GM23248 (cell line): ENCODE results near the gene S100PBP. TPM values are rescaled to one million over a fixed set of nuclear protein-coding genes. Genes with fewer than 3 reads are reported as not detected.

Experiments
- DNase-seq: peaks from one replicate; pipeline ENCODE4 v3.0.0-alpha.2; 2015
- H2AFZ ChIP-seq: fragments of 200-600 bp; sonication (generic); 2 replicates; pipeline ENCODE4 v1.6.1; 2016; ENCODE audit warnings: antibody characterized with exemption
- H3F3A ChIP-seq: fragments of 200-600 bp; sonication (generic); 2 replicates; pipeline ENCODE4 v1.6.1; 2016; ENCODE audit warnings: mild to moderate bottlenecking, antibody characterized with exemption, mixed run types; ENCODE audit not compliant: insufficient read depth
- H3K27ac ChIP-seq: fragments of 200-600 bp; sonication (generic); 2 replicates; pipeline ENCODE4 v1.5.1; 2016; ENCODE audit warnings: mild to moderate bottlenecking
- H3K27me3 ChIP-seq: fragments of 200-600 bp; sonication (generic); replicated peaks from 2 replicates; pipeline ENCODE4 v1.6.1; 2016; ENCODE audit warnings: mild to moderate bottlenecking; ENCODE audit not compliant: insufficient read depth
- H3K36me3 ChIP-seq: fragments of 200-600 bp; sonication (generic); 2 replicates; pipeline ENCODE4 v1.6.1; 2016; ENCODE audit warnings: low read depth, mild to moderate bottlenecking
- H3K4me1 ChIP-seq: fragments of 200-600 bp; sonication (generic); 2 replicates; pipeline ENCODE4 v1.6.1; 2016; ENCODE audit warnings: mild to moderate bottlenecking; ENCODE audit not compliant: insufficient read depth
- H3K4me2 ChIP-seq: fragments of 200-600 bp; sonication (generic); one replicate; pipeline ENCODE4 v1.6.1; 2016; ENCODE audit warnings: mild to moderate bottlenecking; ENCODE audit not compliant: unreplicated experiment
- H3K4me3 ChIP-seq: fragments of 200-600 bp; sonication (generic); 2 replicates; pipeline ENCODE4 v1.5.1; 2016; ENCODE audit warnings: mild to moderate bottlenecking
- H3K79me2 ChIP-seq: fragments of 200-600 bp; sonication (generic); 2 replicates; pipeline ENCODE4 v1.6.1; 2016; ENCODE audit warnings: mild to moderate bottlenecking; ENCODE audit not compliant: insufficient read depth
- H3K9ac ChIP-seq: fragments of 200-600 bp; sonication (generic); 2 replicates; pipeline ENCODE4 v1.6.1; 2016; ENCODE audit warnings: mild to moderate bottlenecking
- H3K9me2 ChIP-seq: fragments of 200-600 bp; sonication (generic); 2 replicates; pipeline ENCODE4 v1.6.1; 2016; ENCODE audit warnings: mixed run types, mild to moderate bottlenecking, moderate library complexity; ENCODE audit not compliant: insufficient read depth
- H3K9me3 ChIP-seq: fragments of 200-600 bp; sonication (generic); one replicate; pipeline ENCODE4 v1.6.1; 2017; ENCODE audit warnings: low read depth
- H4K20me1 ChIP-seq: fragments of 200-600 bp; sonication (generic); 2 replicates; pipeline ENCODE4 v1.6.0; 2016; ENCODE audit not compliant: insufficient read depth
- EZH2 ChIP-seq: fragments of 200-600 bp; sonication (generic); IDR thresholded peaks from 2 replicates; pipeline ENCODE4 v1.6.1; 2018; ENCODE audit warnings: antibody characterized with exemption, mild to moderate bottlenecking; ENCODE audit not compliant: insufficient read depth, poor library complexity, severe bottlenecking
- EZH2phosphoT487 ChIP-seq: fragments of 200-600 bp; sonication (generic); IDR thresholded peaks from 2 replicates; pipeline ENCODE4 v1.6.1; 2018; ENCODE audit warnings: antibody characterized with exemption, moderate library complexity, mild to moderate bottlenecking, low read depth; ENCODE audit not compliant: insufficient read depth
- WGBS, 2 experiments: methylation state at CpG; one replicate each; pipeline ENCODE4 v1.1.6; 2015 to 2017; ENCODE audit warnings: low lambda C conversion rate in 2 of 2, low coverage in 1 of 2; ENCODE audit errors: missing lambda C conversion rate in 2 of 2; 5-methylcytosine and 5-hydroxymethylcytosine counted together
- in situ Hi-C: fragments of 300-500 bp; cut with MboI; formaldehyde crosslinking; loops from 2 replicates; pipeline ENCODE4 v1.15.0; 2020
- polyA plus RNA-seq: library from polyadenylated mRNA; unstranded; fragments of >200 nt; fragmentation: Nextera tagmentation; extraction: Ambion mirVana; gene quantifications from 2 replicates; pipeline ENCODE4 v1.2.1, GENCODE V29; 2016
- total RNA-seq: library from RNA; depleted of rRNA; stranded (reverse); fragments of >200 nt; shearing (Covaris generic); gene quantifications from 2 replicates; pipeline ENCODE4 v1.2.3, GENCODE V29; 2014

The S100PBP gene
- total and polyA plus RNA-seq, 2 experiments from 2014 or later: 15.7 to 25.2 TPM

- in situ Hi-C loops: no loop called here
- TF ChIP-seq EZH2phosphoT487 (no peak), EZH2 (no peak)
- H3K4me1 ChIP-seq: no peaks in the 10 kb centered on the region; the same call in 1 of the 2 replicates
These were observed 56.0 kb downstream of the S100PBP start for GRCh38 chr1:32873484-32873883.

GRCh38 chr1:32874860-32875752, 57.7 kb downstream of the S100PBP start:
- Histone ChIP-seq H3F3A (no peaks in the 10 kb centered on the region; the same call in 1 of the 2 replicates), H3K36me3 (no peaks in the 10 kb centered on the region), H3K9me2 (no peaks in the 10 kb centered on the region), H3K9me3 (no peaks in the 10 kb centered on the region), H3K9ac (no peak overlapping the region), H3K4me3 (no peak overlapping the region), H3K4me1 (no peaks in the 10 kb centered on the region; the same call in 1 of the 2 replicates), H4K20me1 (no peaks in the 10 kb centered on the region), H2AFZ (no peak overlapping the region), H3K4me2 (no peak overlapping the region), H3K27me3 (no peaks in the 10 kb centered on the region), H3K79me2 (no peaks in the 10 kb centered on the region), H3K27ac (no peak overlapping the region)
- WGBS, 2 experiments: 77 to 79% methylated on average over 5 of the region's 5 CpGs
- TF ChIP-seq EZH2phosphoT487 (no peak), EZH2 (no peak)
- DNase-seq: no peak
- in situ Hi-C loops: no loop called here

More at GRCh38 chr1:32873484-32873883, 56.0 kb downstream of the S100PBP start:
- no peak for DNase-seq
- H3K9me2 ChIP-seq: no peaks in the 10 kb centered on the region
- H3K79me2 ChIP-seq: no peaks in the 10 kb centered on the region
- no peaks in the 10 kb centered on the region for H3K9me3 ChIP-seq
- 63 to 66% methylated on average over 5 of the region's 5 CpGs for WGBS, 2 experiments
- no peak overlapping the region for H3K4me3 ChIP-seq
- no peak overlapping the region for H2AFZ ChIP-seq
- no peak overlapping the region for H3K9ac ChIP-seq
- no peaks in the 10 kb centered on the region for H3K27me3 ChIP-seq
- H3K27ac ChIP-seq: no peak overlapping the region
- H3F3A ChIP-seq: no peaks in the 10 kb centered on the region; the same call in 1 of the 2 replicates
- H4K20me1 ChIP-seq: no peaks in the 10 kb centered on the region
- no peaks in the 10 kb centered on the region for H3K36me3 ChIP-seq
- H3K4me2 ChIP-seq: no peak overlapping the region

GRCh38 chr1:32876341-32877210, 59.1 kb downstream of the S100PBP start:
- H3K4me2 ChIP-seq: no peak overlapping the region
- no peaks in the 10 kb centered on the region for H3K4me1 ChIP-seq
- H3K9me2 ChIP-seq: no peaks in the 10 kb centered on the region
- in situ Hi-C loops: no loop called here
- H3F3A ChIP-seq: no peaks in the 10 kb centered on the region; the same call in 1 of the 2 replicates
- H3K9ac ChIP-seq: no peak overlapping the region
- TF ChIP-seq EZH2phosphoT487 (no peak), EZH2 (no peak)
- no peak overlapping the region for H3K27ac ChIP-seq
- WGBS, 2 experiments: 32 to 36% methylated on average over 16 of the region's 16 CpGs
- no peaks in the 10 kb centered on the region for H3K27me3 ChIP-seq
- H2AFZ ChIP-seq: no peak overlapping the region
- H3K36me3 ChIP-seq: no peaks in the 10 kb centered on the region
- no peaks in the 10 kb centered on the region for H4K20me1 ChIP-seq
- H3K79me2 ChIP-seq: no peaks in the 10 kb centered on the region
- DNase-seq: peak; percentile 67
- H3K9me3 ChIP-seq: no peaks in the 10 kb centered on the region
- no peak overlapping the region for H3K4me3 ChIP-seq
